ENCODE data around the gene KRT10.

DNA sequence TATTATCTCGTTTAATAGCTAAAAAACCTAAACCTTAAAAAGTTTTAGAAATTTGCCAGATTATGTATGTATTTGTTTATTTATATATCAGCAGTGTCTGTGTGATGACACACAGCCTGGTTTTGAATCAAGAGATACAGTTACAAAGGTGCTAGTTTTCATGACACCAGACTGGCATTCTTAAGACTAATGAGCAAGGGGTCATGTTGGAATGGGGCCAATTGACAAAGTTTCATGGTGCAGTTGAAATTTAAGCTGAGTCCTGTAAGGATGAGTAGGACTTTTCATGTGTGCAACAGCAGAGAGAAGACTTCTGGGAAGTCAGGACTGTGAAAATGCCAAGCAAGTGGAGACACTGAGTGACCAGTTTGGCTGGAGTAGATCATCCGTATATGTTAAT, 3.2 kb upstream of the KRT10 start:
- TF ChIP-seq, protein P1, sequence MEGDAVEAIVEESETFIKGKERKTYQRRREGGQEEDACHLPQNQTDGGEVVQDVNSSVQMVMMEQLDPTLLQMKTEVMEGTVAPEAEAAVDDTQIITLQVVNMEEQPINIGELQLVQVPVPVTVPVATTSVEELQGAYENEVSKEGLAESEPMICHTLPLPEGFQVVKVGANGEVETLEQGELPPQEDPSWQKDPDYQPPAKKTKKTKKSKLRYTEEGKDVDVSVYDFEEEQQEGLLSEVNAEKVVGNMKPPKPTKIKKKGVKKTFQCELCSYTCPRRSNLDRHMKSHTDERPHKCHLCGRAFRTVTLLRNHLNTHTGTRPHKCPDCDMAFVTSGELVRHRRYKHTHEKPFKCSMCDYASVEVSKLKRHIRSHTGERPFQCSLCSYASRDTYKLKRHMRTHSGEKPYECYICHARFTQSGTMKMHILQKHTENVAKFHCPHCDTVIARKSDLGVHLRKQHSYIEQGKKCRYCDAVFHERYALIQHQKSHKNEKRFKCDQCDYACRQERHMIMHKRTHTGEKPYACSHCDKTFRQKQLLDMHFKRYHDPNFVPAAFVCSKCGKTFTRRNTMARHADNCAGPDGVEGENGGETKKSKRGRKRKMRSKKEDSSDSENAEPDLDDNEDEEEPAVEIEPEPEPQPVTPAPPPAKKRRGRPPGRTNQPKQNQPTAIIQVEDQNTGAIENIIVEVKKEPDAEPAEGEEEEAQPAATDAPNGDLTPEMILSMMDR (conservative IDR thresholded peaks at IDR 0.05; ENCODE audit: low read length) = no peak
- TF ChIP-seq EZH2phosphoT487 (IDR thresholded peaks at IDR 0.05; ENCODE audit: borderline replicate concordance, low read depth, low read length) = no peak
